ENCODE measurements around the gene OR2A1.
"Not testable (repeated sequence)": the region's sequence is repeated elsewhere in the genome, so short reads cannot be mapped to it uniquely, and the experiment has no call there.

The OR2A1 gene

GRCh38 chr7:144330044-144330443 lies 17.8 kb downstream of the OR2A1 start:
- H3K4me1 ChIP-seq (ENCODE audit: control insufficient read depth, insufficient read depth, low read length); H3K36me3 ChIP-seq (ENCODE audit: control insufficient read depth in 2 of 2, insufficient read depth in 2 of 2, low read length in 2 of 2); H3K9me3 ChIP-seq (ENCODE audit: control insufficient read depth in 2 of 2, low read length in 2 of 2); H3K4me3 ChIP-seq (ENCODE audit: low read length in 2 of 2); H3K9ac ChIP-seq (ENCODE audit: low read length in 2 of 2); H3K27ac ChIP-seq (ENCODE audit: low read length); H3K27me3 ChIP-seq (ENCODE audit: control insufficient read depth in 1 of 2, insufficient read depth in 2 of 2, low read length in 2 of 2): not testable (repeated sequence)

GRCh38 chr7:144331221-144331995 lies 19.2 kb downstream of the OR2A1 start:
- not testable (repeated sequence) for H3K4me1 ChIP-seq (ENCODE audit: control insufficient read depth, insufficient read depth, low read length); H3K27ac ChIP-seq (ENCODE audit: low read length); H3K36me3 ChIP-seq (ENCODE audit: control insufficient read depth in 2 of 2, insufficient read depth in 2 of 2, low read length in 2 of 2); H3K9ac ChIP-seq (ENCODE audit: low read length in 2 of 2); H3K9me3 ChIP-seq (ENCODE audit: control insufficient read depth in 2 of 2, low read length in 2 of 2); H3K27me3 ChIP-seq (ENCODE audit: control insufficient read depth in 1 of 2, insufficient read depth in 2 of 2, low read length in 2 of 2); H3K4me3 ChIP-seq (ENCODE audit: low read length in 2 of 2)

DNA sequence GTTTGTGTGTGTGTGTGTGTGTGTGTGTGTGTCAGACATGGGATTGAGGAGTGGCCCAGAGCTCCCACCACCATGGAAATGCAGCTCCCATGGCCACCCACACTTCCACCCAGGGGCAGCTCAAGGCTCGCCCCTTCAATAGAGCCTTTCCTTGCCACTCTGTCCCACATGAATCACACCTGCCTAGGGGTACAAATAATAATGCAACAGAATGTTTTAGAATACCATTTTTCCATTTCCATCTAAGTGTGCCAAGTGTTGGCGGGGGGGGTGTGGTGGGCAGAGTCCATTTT lies 19.7 kb downstream of the OR2A1 start:
- H3K27ac ChIP-seq (ENCODE audit: low read length); H3K27me3 ChIP-seq (ENCODE audit: control insufficient read depth in 1 of 2, insufficient read depth in 2 of 2, low read length in 2 of 2): not testable (repeated sequence)

DNA sequence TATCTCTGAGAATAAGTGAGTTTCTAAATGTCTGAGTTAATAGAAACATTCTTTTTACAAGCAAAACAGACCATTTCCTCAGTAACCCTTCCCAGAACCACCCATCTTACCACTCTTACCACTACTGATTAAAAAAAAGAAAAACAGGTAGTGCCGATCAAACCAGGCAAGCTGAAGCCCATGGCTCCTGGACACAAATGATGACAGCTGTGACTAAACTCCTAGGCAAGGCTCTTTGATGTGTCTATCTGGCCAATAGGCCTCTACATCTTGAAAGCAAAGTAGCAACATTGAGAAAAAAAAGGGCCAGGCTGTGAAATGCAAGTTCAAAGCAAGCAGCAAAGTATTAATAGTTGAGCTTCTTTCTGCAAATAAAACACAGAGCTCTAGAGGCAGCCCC lies 36.4 kb downstream of the OR2A1 start:
- not testable (repeated sequence) for H3K27me3 ChIP-seq (ENCODE audit: control insufficient read depth in 1 of 2, insufficient read depth in 2 of 2, low read length in 2 of 2); H3K4me3 ChIP-seq (ENCODE audit: low read length in 2 of 2); H3K9ac ChIP-seq (ENCODE audit: low read length in 2 of 2); H3K9me3 ChIP-seq (ENCODE audit: control insufficient read depth in 2 of 2, low read length in 2 of 2); H3K4me1 ChIP-seq (ENCODE audit: control insufficient read depth, insufficient read depth, low read length); H3K36me3 ChIP-seq (ENCODE audit: control insufficient read depth in 2 of 2, insufficient read depth in 2 of 2, low read length in 2 of 2); H3K27ac ChIP-seq (ENCODE audit: low read length)

More for the DNA sequence above, 19.7 kb downstream of the OR2A1 start:
- H3K36me3 ChIP-seq (ENCODE audit: control insufficient read depth in 2 of 2, insufficient read depth in 2 of 2, low read length in 2 of 2); H3K4me1 ChIP-seq (ENCODE audit: control insufficient read depth, insufficient read depth, low read length); H3K9me3 ChIP-seq (ENCODE audit: control insufficient read depth in 2 of 2, low read length in 2 of 2); H3K9ac ChIP-seq (ENCODE audit: low read length in 2 of 2); H3K4me3 ChIP-seq (ENCODE audit: low read length in 2 of 2): not testable (repeated sequence)

DNA sequence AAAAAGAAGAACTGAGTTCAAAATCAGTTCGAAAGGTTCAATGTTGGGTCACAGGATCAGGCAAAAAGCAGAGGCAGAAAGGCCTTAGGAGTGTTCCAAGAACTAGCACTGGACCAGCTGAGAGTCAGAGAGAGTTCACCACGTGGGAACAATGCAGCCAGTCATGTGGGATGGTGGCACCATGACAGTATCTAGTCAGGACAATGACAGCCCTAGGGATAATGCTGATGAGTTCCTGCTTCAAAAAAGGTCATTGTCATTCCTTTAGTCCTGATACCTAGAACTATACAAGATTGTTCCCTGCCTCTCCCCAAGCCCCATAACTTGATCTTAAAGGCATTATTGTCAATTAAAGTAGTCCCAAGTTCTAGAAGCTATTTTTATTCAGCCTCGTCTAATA lies 39.4 kb downstream of the OR2A1 start:
- not testable (repeated sequence) for H3K9me3 ChIP-seq (ENCODE audit: control insufficient read depth in 2 of 2, low read length in 2 of 2); H3K27ac ChIP-seq (ENCODE audit: low read length); H3K9ac ChIP-seq (ENCODE audit: low read length in 2 of 2); H3K27me3 ChIP-seq (ENCODE audit: control insufficient read depth in 1 of 2, insufficient read depth in 2 of 2, low read length in 2 of 2); H3K36me3 ChIP-seq (ENCODE audit: control insufficient read depth in 2 of 2, insufficient read depth in 2 of 2, low read length in 2 of 2); H3K4me3 ChIP-seq (ENCODE audit: low read length in 2 of 2); H3K4me1 ChIP-seq (ENCODE audit: control insufficient read depth, insufficient read depth, low read length)

- H3K9ac ChIP-seq (ENCODE audit: low read length in 2 of 2); H3K27me3 ChIP-seq (ENCODE audit: control insufficient read depth in 1 of 2, insufficient read depth in 2 of 2, low read length in 2 of 2); H3K4me3 ChIP-seq (ENCODE audit: low read length in 2 of 2); H3K4me1 ChIP-seq (ENCODE audit: control insufficient read depth, insufficient read depth, low read length); H3K9me3 ChIP-seq (ENCODE audit: control insufficient read depth in 2 of 2, low read length in 2 of 2); H3K36me3 ChIP-seq (ENCODE audit: control insufficient read depth in 2 of 2, insufficient read depth in 2 of 2, low read length in 2 of 2); H3K27ac ChIP-seq (ENCODE audit: low read length): not testable (repeated sequence)
Measured at GRCh38 chr7:144355176-144355822, 43.1 kb downstream of the OR2A1 start, which contains the start of gene ARHGEF5. Gene ARHGEF5, plus strand, starts transcription at chr7:144355402. Its CDS starts 7,268 bp downstream, at chr7:144362670.

GRCh38 chr7:144356185-144356584 lies 44.0 kb downstream of the OR2A1 start:
- H3K36me3 ChIP-seq (ENCODE audit: control insufficient read depth in 2 of 2, insufficient read depth in 2 of 2, low read length in 2 of 2); H3K4me3 ChIP-seq (ENCODE audit: low read length in 2 of 2); H3K27me3 ChIP-seq (ENCODE audit: control insufficient read depth in 1 of 2, insufficient read depth in 2 of 2, low read length in 2 of 2); H3K9me3 ChIP-seq (ENCODE audit: control insufficient read depth in 2 of 2, low read length in 2 of 2); H3K9ac ChIP-seq (ENCODE audit: low read length in 2 of 2); H3K4me1 ChIP-seq (ENCODE audit: control insufficient read depth, insufficient read depth, low read length); H3K27ac ChIP-seq (ENCODE audit: low read length): not testable (repeated sequence)

DNA sequence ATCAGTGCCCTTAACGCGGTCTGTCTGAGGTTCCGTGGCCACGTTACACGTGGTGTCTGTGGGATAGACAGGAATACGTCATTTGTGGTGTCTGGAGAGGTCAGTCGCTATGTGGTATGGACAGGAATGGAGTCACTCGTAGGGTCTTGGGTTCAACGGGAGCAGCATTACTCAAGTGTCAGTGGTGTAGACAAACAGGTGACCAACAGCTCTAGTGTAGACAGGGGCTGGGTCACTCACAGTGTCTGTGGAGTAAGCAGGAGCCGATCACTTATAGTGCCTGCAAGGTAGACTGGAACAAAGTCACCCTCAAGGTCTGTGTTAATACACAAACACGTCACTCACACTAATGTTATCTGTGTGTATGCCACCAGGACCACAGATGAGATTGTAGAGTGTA lies 44.6 kb downstream of the OR2A1 start:
- H3K27ac ChIP-seq (ENCODE audit: low read length); H3K4me3 ChIP-seq (ENCODE audit: low read length in 2 of 2); H3K9ac ChIP-seq (ENCODE audit: low read length in 2 of 2); H3K4me1 ChIP-seq (ENCODE audit: control insufficient read depth, insufficient read depth, low read length); H3K36me3 ChIP-seq (ENCODE audit: control insufficient read depth in 2 of 2, insufficient read depth in 2 of 2, low read length in 2 of 2); H3K9me3 ChIP-seq (ENCODE audit: control insufficient read depth in 2 of 2, low read length in 2 of 2); H3K27me3 ChIP-seq (ENCODE audit: control insufficient read depth in 1 of 2, insufficient read depth in 2 of 2, low read length in 2 of 2): not testable (repeated sequence)

DNA sequence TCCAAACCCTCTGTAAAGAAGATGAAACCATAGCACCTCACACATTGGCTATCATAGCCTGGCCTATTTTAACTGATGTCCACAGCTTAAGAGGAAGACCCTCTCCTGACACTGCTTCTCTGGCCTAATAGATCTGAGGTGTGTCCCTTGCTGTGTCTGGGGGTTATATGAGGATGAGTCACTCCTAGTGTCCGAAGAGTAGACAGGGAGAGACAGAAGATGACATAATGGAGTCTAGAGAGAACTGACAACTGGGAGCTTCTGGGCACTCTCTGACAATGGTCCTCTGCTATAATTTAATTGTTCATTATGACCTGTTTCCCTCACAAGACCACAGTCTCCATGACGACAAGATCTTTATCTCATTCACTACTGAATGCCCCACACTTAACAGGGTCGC lies 49.8 kb downstream of the OR2A1 start:
- H3K4me1 ChIP-seq (ENCODE audit: control insufficient read depth, insufficient read depth, low read length); H3K4me3 ChIP-seq (ENCODE audit: low read length in 2 of 2); H3K27me3 ChIP-seq (ENCODE audit: control insufficient read depth in 1 of 2, insufficient read depth in 2 of 2, low read length in 2 of 2); H3K36me3 ChIP-seq (ENCODE audit: control insufficient read depth in 2 of 2, insufficient read depth in 2 of 2, low read length in 2 of 2); H3K9me3 ChIP-seq (ENCODE audit: control insufficient read depth in 2 of 2, low read length in 2 of 2); H3K9ac ChIP-seq (ENCODE audit: low read length in 2 of 2); H3K27ac ChIP-seq (ENCODE audit: low read length): not testable (repeated sequence)

GRCh38 chr7:144365523-144365922 lies 53.3 kb downstream of the OR2A1 start:
- not testable (repeated sequence) for H3K27me3 ChIP-seq (ENCODE audit: control insufficient read depth in 1 of 2, insufficient read depth in 2 of 2, low read length in 2 of 2); H3K4me3 ChIP-seq (ENCODE audit: low read length in 2 of 2); H3K9me3 ChIP-seq (ENCODE audit: control insufficient read depth in 2 of 2, low read length in 2 of 2); H3K9ac ChIP-seq (ENCODE audit: low read length in 2 of 2); H3K4me1 ChIP-seq (ENCODE audit: control insufficient read depth, insufficient read depth, low read length); H3K36me3 ChIP-seq (ENCODE audit: control insufficient read depth in 2 of 2, insufficient read depth in 2 of 2, low read length in 2 of 2); H3K27ac ChIP-seq (ENCODE audit: low read length)

DNA sequence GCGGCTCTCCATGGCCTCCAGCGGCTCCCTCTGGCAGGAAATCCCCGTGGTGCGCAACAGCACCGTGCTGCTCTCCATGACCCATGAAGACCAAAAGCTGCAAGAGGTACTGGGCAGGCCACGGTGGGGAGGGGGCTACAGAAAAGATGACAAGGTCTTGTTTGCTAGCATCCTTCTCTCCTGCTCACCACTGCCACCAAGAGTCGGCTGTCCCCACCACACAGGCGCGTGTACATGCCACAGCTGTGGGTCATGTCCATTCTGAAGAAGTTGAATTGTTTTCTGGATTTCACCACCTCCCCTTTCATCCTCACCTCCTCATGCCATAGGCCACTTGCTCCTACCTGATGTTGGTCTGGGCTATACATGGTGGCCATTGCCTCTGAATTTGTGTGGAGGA lies 55.0 kb downstream of the OR2A1 start:
- H3K4me3 ChIP-seq (ENCODE audit: low read length in 2 of 2); H3K36me3 ChIP-seq (ENCODE audit: control insufficient read depth in 2 of 2, insufficient read depth in 2 of 2, low read length in 2 of 2); H3K9ac ChIP-seq (ENCODE audit: low read length in 2 of 2); H3K9me3 ChIP-seq (ENCODE audit: control insufficient read depth in 2 of 2, low read length in 2 of 2); H3K27me3 ChIP-seq (ENCODE audit: control insufficient read depth in 1 of 2, insufficient read depth in 2 of 2, low read length in 2 of 2); H3K27ac ChIP-seq (ENCODE audit: low read length); H3K4me1 ChIP-seq (ENCODE audit: control insufficient read depth, insufficient read depth, low read length): not testable (repeated sequence)

Data from stomach smooth muscle (tissue), 2 donors.